Midbrain (tissue), 1 donor: Measurements from ENCODE around the gene KMT5C.

Source experiments
- DNase-seq: peaks from one replicate; lab custom pipeline; 2025; lab: John Stamatoyannopoulos, UW

Gene KMT5C

DNA sequence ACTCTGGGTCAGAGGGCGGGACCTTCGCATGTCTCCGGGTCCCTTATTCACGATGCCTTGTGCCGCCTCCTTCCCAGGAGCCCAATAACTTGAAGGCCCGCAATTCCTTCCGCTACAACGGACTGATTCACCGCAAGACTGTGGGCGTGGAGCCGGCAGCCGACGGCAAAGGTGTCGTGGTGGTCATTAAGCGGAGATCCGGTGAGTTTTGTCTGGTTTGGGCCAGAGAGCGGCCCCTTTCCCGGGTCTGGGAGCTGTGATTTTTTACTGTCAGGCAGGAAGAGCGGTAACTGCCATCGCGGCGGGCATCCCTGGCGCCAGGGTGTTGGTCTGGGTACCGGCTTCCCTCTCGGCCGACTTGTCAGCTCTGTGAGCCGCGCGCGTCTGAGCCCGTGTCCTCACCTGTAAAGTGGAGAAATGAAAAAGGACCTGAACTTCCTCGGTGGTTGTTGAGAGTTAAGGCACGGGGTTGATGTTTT lies 46.9 kb downstream of the KMT5C start:
- DNase-seq, result no peak

GRCh38 chr19:55387736-55388497 lies 48.2 kb downstream of the KMT5C start:
- DNase-seq, result no peak

GRCh38 chr19:55389386-55390317 lies 50.0 kb downstream of the KMT5C start:
- no peak for DNase-seq

DNA sequence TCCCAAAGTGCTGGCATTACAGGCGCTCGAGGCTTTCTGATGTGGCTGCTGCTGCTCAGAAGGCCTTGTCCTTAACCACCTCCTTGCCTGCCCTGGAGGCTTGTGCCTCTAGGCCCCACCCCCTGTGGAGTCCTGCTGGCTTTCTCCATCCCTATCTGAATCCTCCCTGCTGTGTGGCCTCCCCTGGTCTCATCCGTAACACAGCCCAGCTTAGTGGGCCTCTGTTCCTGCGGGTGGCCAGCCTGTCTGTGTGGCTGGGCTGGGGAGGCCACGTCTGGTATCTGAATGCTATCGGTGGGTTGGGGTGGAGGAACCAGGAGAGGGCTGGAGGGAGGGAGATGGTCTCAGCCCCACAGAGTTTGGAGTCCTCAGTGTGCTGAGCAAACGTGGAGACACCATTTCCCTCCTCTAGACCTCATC lies 50.8 kb downstream of the KMT5C start:
- DNase-seq, result no peak

DNA sequence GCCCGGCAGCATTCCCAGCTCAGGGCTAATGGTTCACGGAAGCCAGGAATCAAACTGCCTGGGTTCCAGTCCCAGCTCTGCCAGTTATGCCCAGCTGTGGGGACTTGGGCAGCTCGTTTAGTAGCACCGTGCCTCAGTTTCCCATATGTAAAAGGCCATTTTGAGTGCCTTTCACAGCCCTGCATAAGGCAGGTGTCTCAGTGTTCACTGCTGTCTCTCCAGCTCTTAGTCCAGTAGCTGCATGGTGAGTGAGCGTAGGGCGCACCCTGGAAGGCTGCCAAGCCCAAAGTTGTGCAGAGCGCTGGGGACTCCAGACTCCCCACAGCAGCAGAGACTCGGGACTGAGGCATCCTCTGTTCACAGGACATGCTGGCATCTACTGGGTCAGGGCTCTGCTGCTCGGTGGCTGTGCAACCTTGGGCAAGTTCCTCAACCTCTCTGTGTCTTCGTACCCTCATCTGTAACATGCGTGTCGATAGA lies 51.6 kb downstream of the KMT5C start:
- DNase-seq, result no peak

DNA sequence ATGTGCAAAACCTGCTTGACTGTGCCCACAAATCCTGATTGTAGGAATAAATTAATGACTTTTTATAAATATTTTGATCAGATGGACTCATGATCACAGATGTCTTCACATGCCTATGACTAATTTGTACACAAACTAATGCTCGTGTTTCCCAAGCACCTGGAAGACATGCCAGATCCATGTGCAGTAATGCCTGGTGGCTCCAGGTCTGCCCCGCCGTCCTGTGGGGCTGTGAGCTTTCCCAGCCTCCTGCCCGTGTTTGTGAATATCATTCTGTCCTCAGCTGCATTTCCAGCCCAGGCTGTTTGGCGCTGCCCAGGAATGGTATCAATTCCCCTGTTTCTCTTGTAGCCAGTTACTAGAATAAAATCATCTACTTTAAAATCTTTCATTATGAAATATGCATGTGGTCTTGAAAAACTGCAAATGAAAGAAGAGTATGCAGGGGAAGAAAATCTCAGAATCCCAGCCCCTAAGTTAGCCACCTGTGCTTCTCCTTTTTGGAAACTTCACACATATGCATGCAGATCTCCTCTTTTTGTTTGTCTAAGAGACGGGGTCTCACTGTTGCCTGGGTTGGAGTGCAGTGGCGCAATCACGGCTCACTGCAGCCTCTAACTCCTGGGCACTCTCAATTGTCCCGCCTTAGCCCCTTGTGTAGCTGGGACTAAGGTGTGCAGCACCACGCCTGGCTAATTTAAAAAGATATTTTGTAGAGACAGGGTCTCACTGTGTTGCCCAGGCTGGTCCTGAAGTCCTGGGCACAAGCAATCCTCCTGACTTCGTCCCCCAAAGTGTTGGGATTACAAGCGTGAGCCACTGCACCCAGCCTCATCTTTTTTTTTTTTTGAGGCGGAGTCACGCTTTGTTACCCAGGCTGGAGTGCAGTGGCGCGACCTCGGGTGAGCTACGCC lies 52.3 kb downstream of the KMT5C start:
- no peak for DNase-seq

- DNase-seq, result no peak
Observed at GRCh38 chr19:55392820-55393761, 53.4 kb downstream of the KMT5C start.
